H9 (cell line): ENCODE measurements around the gene BRMS1. TPM values are rescaled to one million over a fixed set of nuclear protein-coding genes. Genes with fewer than 3 reads are reported as not detected.
A peak's percentile ranks its signal among the peaks of the same experiment; 100 is the strongest.

ENCODE experiments used
- DNase-seq: peaks from one replicate; pipeline ENCODE4 v3.0.0-alpha.2; 2017
- H2AFZ ChIP-seq: one replicate; pipeline ENCODE4 v1.6.1; 2013; ENCODE audit warnings: mild to moderate bottlenecking, low read length, control low read depth, moderate library complexity
- H2AK5ac ChIP-seq: 2 replicates; pipeline ENCODE4 v1.6.1; 2013; ENCODE audit warnings: low read length, control low read depth, mixed read lengths; ENCODE audit not compliant: insufficient read length
- H2BK120ac ChIP-seq: one replicate; pipeline ENCODE4 v1.6.1; 2013; ENCODE audit warnings: low read depth, mild to moderate bottlenecking, low read length, control low read depth, inconsistent platforms; ENCODE audit not compliant: poor library complexity, severe bottlenecking
- H2BK12ac ChIP-seq: 2 replicates; pipeline ENCODE4 v1.6.1; 2013; ENCODE audit warnings: low read length, control low read depth, mixed read lengths, low read depth; ENCODE audit not compliant: insufficient read length
- H2BK15ac ChIP-seq: 2 replicates; pipeline ENCODE4 v1.6.1; 2013; ENCODE audit warnings: low read depth, low read length, control low read depth
- H2BK20ac ChIP-seq: one replicate; pipeline ENCODE4 v1.6.1; 2013; ENCODE audit warnings: low read depth, mild to moderate bottlenecking, low read length, control low read depth, inconsistent platforms; ENCODE audit not compliant: poor library complexity, severe bottlenecking
- H2BK5ac ChIP-seq: 2 replicates; pipeline ENCODE4 v1.6.1; 2013; ENCODE audit warnings: low read length, control low read depth, mixed read lengths; ENCODE audit not compliant: insufficient read length
- H3K14ac ChIP-seq: 2 replicates; pipeline ENCODE4 v1.6.1; 2013; ENCODE audit warnings: low read length, control low read depth; ENCODE audit not compliant: insufficient read depth
- H3K18ac ChIP-seq: 2 replicates; pipeline ENCODE4 v1.6.1; 2013; ENCODE audit warnings: low read depth, mild to moderate bottlenecking, mixed read lengths, low read length, control low read depth; ENCODE audit not compliant: insufficient read length
- H3K23ac ChIP-seq: 2 replicates; pipeline ENCODE4 v1.6.1; 2013; ENCODE audit warnings: low read length, control low read depth, mixed read lengths, low read depth; ENCODE audit not compliant: insufficient read length
- H3K23me2 ChIP-seq: 2 replicates; pipeline ENCODE4 v1.6.1; 2013; ENCODE audit warnings: low read depth, mild to moderate bottlenecking, mixed read lengths, low read length, control low read depth; ENCODE audit not compliant: insufficient read length, poor library complexity, severe bottlenecking
- H3K27ac ChIP-seq: 2 replicates; pipeline ENCODE4 v1.5.1; 2013; ENCODE audit warnings: low read length, control low read depth, mixed read lengths, low read depth; ENCODE audit not compliant: insufficient read length
- H3K27me3 ChIP-seq: 2 replicates; pipeline ENCODE4 v1.6.1; 2013; ENCODE audit warnings: low read length, control low read depth, inconsistent platforms; ENCODE audit not compliant: insufficient read depth
- H3K4ac ChIP-seq: 2 replicates; pipeline ENCODE4 v1.6.1; 2013; ENCODE audit warnings: low read depth, mild to moderate bottlenecking, control low read depth, inconsistent platforms, low read length, moderate library complexity
- H3K4me1 ChIP-seq: 2 replicates; pipeline ENCODE4 v1.6.1; 2013; ENCODE audit warnings: low read length, control low read depth, inconsistent platforms; ENCODE audit not compliant: insufficient read depth
- H3K4me2 ChIP-seq: 2 replicates; pipeline ENCODE4 v1.6.1; 2013; ENCODE audit warnings: low read length, control low read depth, mixed read lengths; ENCODE audit not compliant: insufficient read length, insufficient read depth
- H3K56ac ChIP-seq: 2 replicates; pipeline ENCODE4 v1.6.1; 2013; ENCODE audit warnings: low read depth, mild to moderate bottlenecking, mixed read lengths, low read length, control low read depth; ENCODE audit not compliant: insufficient read length
- H3K79me1 ChIP-seq: 2 replicates; pipeline ENCODE4 v1.6.1; 2013; ENCODE audit warnings: low read depth, mild to moderate bottlenecking, moderate library complexity, low read length, control low read depth, inconsistent platforms; ENCODE audit not compliant: insufficient read depth, poor library complexity, severe bottlenecking
- H3K79me2 ChIP-seq: 2 replicates; pipeline ENCODE4 v1.6.1; 2013; ENCODE audit warnings: low read length, control low read depth, inconsistent platforms; ENCODE audit not compliant: insufficient read depth
- H3K9ac ChIP-seq: 2 replicates; pipeline ENCODE4 v1.6.1; 2013; ENCODE audit warnings: low read length, control low read depth, mixed read lengths; ENCODE audit not compliant: insufficient read length; ENCODE audit errors: extremely low read depth
- H3K9me3 ChIP-seq: one replicate; pipeline ENCODE4 v1.6.1; 2013; ENCODE audit warnings: low read depth, low read length, inconsistent platforms; ENCODE audit not compliant: control insufficient read depth
- H3T11ph ChIP-seq: one replicate; pipeline ENCODE4 v1.6.1; 2013; ENCODE audit warnings: mild to moderate bottlenecking, low read length, control low read depth, inconsistent platforms
- H4K20me1 ChIP-seq: one replicate; pipeline ENCODE4 v1.6.1; 2013; ENCODE audit not compliant: control insufficient read depth, insufficient read length, insufficient read depth
- H4K5ac ChIP-seq: 2 replicates; pipeline ENCODE4 v1.6.1; 2013; ENCODE audit warnings: low read depth, mild to moderate bottlenecking, mixed read lengths, low read length, control low read depth; ENCODE audit not compliant: insufficient read length
- H4K8ac ChIP-seq: replicated peaks from 2 replicates; pipeline ENCODE4 v1.6.1; 2013; ENCODE audit warnings: low read length, control low read depth, mixed read lengths, low read depth; ENCODE audit not compliant: insufficient read length
- H4K91ac ChIP-seq: 2 replicates; pipeline ENCODE4 v1.6.1; 2013; ENCODE audit warnings: low read depth, mild to moderate bottlenecking, moderate library complexity, mixed read lengths, low read length, control low read depth; ENCODE audit not compliant: insufficient read length
- H3K27ac Mint-ChIP-seq, 3 experiments: 2 replicates in 2 of 3; 3 replicates in 1 of 3; pipeline ENCODE4 v1.8.0; 2020 to 2021; ENCODE audit warnings: mixed read lengths in 3 of 3, mild to moderate bottlenecking in 1 of 3, moderate library complexity in 1 of 3
- H3K27me3 Mint-ChIP-seq: 2 replicates; pipeline ENCODE4 v1.8.0; 2021; ENCODE audit warnings: low read depth, mild to moderate bottlenecking, moderate library complexity, mixed read lengths
- H3K36me3 Mint-ChIP-seq, 3 experiments: 2 replicates in 2 of 3; 3 replicates in 1 of 3; pipeline ENCODE4 v1.8.0; 2020 to 2021; ENCODE audit warnings: low read depth in 3 of 3, mixed read lengths in 3 of 3; ENCODE audit not compliant: insufficient read depth in 1 of 3
- H3K4me1 Mint-ChIP-seq, 2 experiments: 2 replicates each; pipeline ENCODE4 v1.8.0; 2020; ENCODE audit warnings: mixed read lengths in 2 of 2
- H3K4me3 Mint-ChIP-seq, 2 experiments: 2 replicates in 1 of 2; 3 replicates in 1 of 2; pipeline ENCODE4 v1.8.0; 2020 to 2021; ENCODE audit warnings: mild to moderate bottlenecking in 2 of 2, mixed read lengths in 2 of 2, moderate library complexity in 1 of 2
- H3K9me3 Mint-ChIP-seq, 2 experiments: 2 replicates in 1 of 2; 3 replicates in 1 of 2; pipeline ENCODE4 v1.8.0; 2020; ENCODE audit warnings: mild to moderate bottlenecking in 2 of 2, mixed read lengths in 2 of 2, moderate library complexity in 1 of 2
- WGBS: extraction: QIAGEN DNeasy Blood & Tissue Kit; methylation state at CpG from one replicate; pipeline ENCODE4 v1.1.7; 2013; ENCODE audit warnings: missing lambda C conversion rate, low lambda C conversion rate, mixed read lengths; ENCODE audit not compliant: insufficient read length; ENCODE audit errors: extremely low coverage; 5-methylcytosine and 5-hydroxymethylcytosine counted together
- total RNA-seq: library from RNA; stranded (reverse); gene quantifications from 2 replicates; pipeline ENCODE4 v1.2.1, GENCODE V29; 2021
- TF ChIP-seq, protein P1 (sequence below): fragments of 200-600 bp; sonication (generic); conservative IDR thresholded peaks from 3 replicates; pipeline ENCODE4 v1.8.0; 2021; ENCODE audit warnings: antibody characterized with exemption, mild to moderate bottlenecking

Gene BRMS1
- total RNA-seq, 1 experiment from 2014 or later = 50.1 TPM

DNA sequence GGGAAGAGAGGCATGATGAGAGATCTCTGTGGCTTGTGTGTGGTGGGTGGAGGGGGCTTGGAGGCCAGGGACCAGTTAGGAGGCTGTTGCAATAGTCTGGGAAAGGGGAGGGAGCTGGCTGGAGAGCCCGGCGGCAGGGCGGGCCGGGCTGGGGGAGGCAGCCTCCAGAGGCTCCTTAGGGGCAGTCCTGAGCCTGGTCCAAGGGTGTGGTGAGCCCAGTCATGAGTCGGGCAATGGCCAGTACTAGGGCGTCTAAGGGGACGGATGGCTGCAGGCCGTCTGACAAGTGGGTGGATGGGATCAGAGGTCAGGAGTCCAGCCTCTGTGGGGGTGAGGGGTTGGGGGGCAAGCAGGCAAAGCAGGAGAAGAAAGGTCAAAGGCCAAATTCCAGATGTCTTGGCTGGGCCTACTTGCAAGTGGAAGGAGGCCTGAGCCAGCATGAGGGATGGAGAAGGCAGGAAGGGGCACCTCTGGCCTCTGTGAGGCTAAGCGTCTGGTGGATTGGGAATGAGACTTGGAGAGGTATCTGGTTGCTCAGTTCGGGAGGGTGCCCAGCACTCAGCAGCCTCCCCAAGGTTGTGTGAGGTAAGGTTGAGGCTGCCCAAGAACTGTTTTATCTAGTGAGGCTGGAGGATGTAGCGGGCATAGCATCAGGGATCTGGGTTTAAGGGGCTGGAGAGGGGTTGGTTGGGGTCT is 22.0 kb downstream of the BRMS1 start:
- H3K36me3 Mint-ChIP-seq = peaks cover 8 to 18% (median 16%) of the 10 kb centered on the region in 3 experiments
- no peak for DNase-seq
- Histone ChIP-seq H3K4ac (no peak overlapping the region), H3K4me1 (no peaks in the 10 kb centered on the region), H2AFZ (no peak overlapping the region), H3K9me3 (no peaks in the 10 kb centered on the region), H3K56ac (no peak overlapping the region), H4K20me1 (no peaks in the 10 kb centered on the region), H3K23ac (no peak overlapping the region), H3K4me2 (no peak overlapping the region), H3K79me1 (no peaks in the 10 kb centered on the region), H2BK20ac (no peak overlapping the region), H3K14ac (no peak overlapping the region), H3T11ph (no peak overlapping the region), H3K9ac (no peak overlapping the region), H3K27ac (no peak overlapping the region), H2AK5ac (no peak overlapping the region), H4K5ac (no peak overlapping the region), H3K18ac (peak overlapping the region; percentile 3), H4K91ac (no peak overlapping the region), H2BK15ac (no peak overlapping the region), H2BK120ac (no peak overlapping the region), H2BK12ac (no peak overlapping the region), H2BK5ac (no peak overlapping the region), H4K8ac (no peak overlapping the region), H3K79me2 (no peaks in the 10 kb centered on the region), H3K27me3 (no peaks in the 10 kb centered on the region), H3K23me2 (no peaks in the 10 kb centered on the region)
- no peak overlapping the region for H3K27ac Mint-ChIP-seq
- peaks cover 14 to 20% of the 10 kb centered on the region in 2 experiments for H3K9me3 Mint-ChIP-seq
- peaks cover 15 to 29% of the 10 kb centered on the region in 2 experiments for H3K4me1 Mint-ChIP-seq
- H3K4me3 Mint-ChIP-seq = no peak overlapping the region; a peak in 1 of 5 replicates
- peaks cover 21% of the 10 kb centered on the region for H3K27me3 Mint-ChIP-seq
- TF ChIP-seq, protein P1, sequence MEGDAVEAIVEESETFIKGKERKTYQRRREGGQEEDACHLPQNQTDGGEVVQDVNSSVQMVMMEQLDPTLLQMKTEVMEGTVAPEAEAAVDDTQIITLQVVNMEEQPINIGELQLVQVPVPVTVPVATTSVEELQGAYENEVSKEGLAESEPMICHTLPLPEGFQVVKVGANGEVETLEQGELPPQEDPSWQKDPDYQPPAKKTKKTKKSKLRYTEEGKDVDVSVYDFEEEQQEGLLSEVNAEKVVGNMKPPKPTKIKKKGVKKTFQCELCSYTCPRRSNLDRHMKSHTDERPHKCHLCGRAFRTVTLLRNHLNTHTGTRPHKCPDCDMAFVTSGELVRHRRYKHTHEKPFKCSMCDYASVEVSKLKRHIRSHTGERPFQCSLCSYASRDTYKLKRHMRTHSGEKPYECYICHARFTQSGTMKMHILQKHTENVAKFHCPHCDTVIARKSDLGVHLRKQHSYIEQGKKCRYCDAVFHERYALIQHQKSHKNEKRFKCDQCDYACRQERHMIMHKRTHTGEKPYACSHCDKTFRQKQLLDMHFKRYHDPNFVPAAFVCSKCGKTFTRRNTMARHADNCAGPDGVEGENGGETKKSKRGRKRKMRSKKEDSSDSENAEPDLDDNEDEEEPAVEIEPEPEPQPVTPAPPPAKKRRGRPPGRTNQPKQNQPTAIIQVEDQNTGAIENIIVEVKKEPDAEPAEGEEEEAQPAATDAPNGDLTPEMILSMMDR = no peak
- WGBS = no CpG with 5 or more reads among the region's 11 CpGs
